HG02973 (cell line): ENCODE data around the gene WDR4.
"Not testable (repeated sequence)": the region's sequence is repeated elsewhere in the genome, so short reads cannot be mapped to it uniquely, and the experiment has no call there.

ENCODE experiments used
- ATAC-seq: cut with Tn5 transposase; IDR thresholded peaks from one replicate; pipeline ENCODE4 v1.9.1; 2021; ENCODE audit warnings: moderate library complexity; ENCODE audit not compliant: unreplicated experiment

The WDR4 gene

GRCh38 chr21:42853621-42854020, 25.7 kb downstream of the WDR4 start:
- no peak for ATAC-seq

GRCh38 chr21:42852925-42853570, 26.3 kb downstream of the WDR4 start:
- ATAC-seq, result no peak

GRCh38 chr21:42851812-42852665, 27.3 kb downstream of the WDR4 start:
- no peak for ATAC-seq

GRCh38 chr21:42850866-42851391, 28.4 kb downstream of the WDR4 start:
- ATAC-seq, result no peak

GRCh38 chr21:42850463-42850862, 28.9 kb downstream of the WDR4 start:
- no peak for ATAC-seq

- no peak for ATAC-seq
These were observed 29.5 kb downstream of the WDR4 start for GRCh38 chr21:42849759-42850412.

GRCh38 chr21:42848932-42849758, 30.2 kb downstream of the WDR4 start:
- ATAC-seq, result no peak

GRCh38 chr21:42848144-42848931, 31.0 kb downstream of the WDR4 start:
- ATAC-seq, result not testable (repeated sequence)

- no peak for ATAC-seq
These were observed 31.6 kb downstream of the WDR4 start for GRCh38 chr21:42847726-42848125.

- no peak for ATAC-seq
These were observed 32.2 kb downstream of the WDR4 start for GRCh38 chr21:42847051-42847707.

GRCh38 chr21:42846221-42846620, 33.1 kb downstream of the WDR4 start:
- ATAC-seq, result no peak

GRCh38 chr21:42845296-42845965, 33.9 kb downstream of the WDR4 start:
- no peak for ATAC-seq

- ATAC-seq, result no peak
These were observed 34.8 kb downstream of the WDR4 start for GRCh38 chr21:42844411-42845113.

GRCh38 chr21:42843056-42843455, 36.3 kb downstream of the WDR4 start:
- no peak for ATAC-seq

- not testable (repeated sequence) for ATAC-seq
These were observed 37.3 kb downstream of the WDR4 start for GRCh38 chr21:42841916-42842655.

- no peak for ATAC-seq
These were observed 38.0 kb downstream of the WDR4 start for GRCh38 chr21:42841156-42841915.
